DND-41 (cell line): ENCODE measurements around the gene ABCD3.
A peak's percentile ranks its signal among the peaks of the same experiment; 100 is the strongest.

Experiments
- ATAC-seq: fragments of 200-7000 bp; cut with Tn5 transposase; 3 replicates; pipeline ENCODE4 v1.9.1; 2021; ENCODE audit warnings: low read depth; ENCODE audit not compliant: insufficient read depth
- DNase-seq: peaks from one replicate; pipeline ENCODE4 v3.0.0-alpha.2; 2020
- H2AFZ ChIP-seq: 2 replicates; pipeline ENCODE4 v1.6.0; 2012; ENCODE audit warnings: low read depth, low read length
- H3K27ac ChIP-seq: 2 replicates; pipeline ENCODE4 v1.5.1; 2012; ENCODE audit warnings: low read length, inconsistent platforms
- H3K27me3 ChIP-seq: fragments of 200-600 bp; sonication (generic); 2 replicates; pipeline ENCODE4 v1.6.0; 2012; ENCODE audit warnings: low read length, mild to moderate bottlenecking, inconsistent platforms; ENCODE audit not compliant: insufficient read depth, poor library complexity
- H3K36me3 ChIP-seq: 2 replicates; pipeline ENCODE4 v1.5.1; 2012; ENCODE audit warnings: low read length, inconsistent platforms; ENCODE audit not compliant: insufficient read depth
- H3K4me1 ChIP-seq: 2 replicates; pipeline ENCODE4 v1.5.1; 2012; ENCODE audit warnings: mild to moderate bottlenecking, low read length; ENCODE audit not compliant: insufficient read depth
- H3K4me2 ChIP-seq: 2 replicates; pipeline ENCODE4 v1.6.0; 2012; ENCODE audit warnings: mild to moderate bottlenecking, moderate library complexity, low read length, inconsistent platforms; ENCODE audit not compliant: insufficient read depth
- H3K4me3 ChIP-seq, 2 experiments: fragments of 200-600 bp in 1 of 2; shearing (Covaris generic) in 1 of 2; 2 replicates each; pipeline ENCODE4 v1.5.1; 2012 to 2016; ENCODE audit warnings: inconsistent platforms in 2 of 2, low read length in 2 of 2, mild to moderate bottlenecking in 2 of 2, low read depth in 1 of 2, moderate library complexity in 1 of 2
- H3K79me2 ChIP-seq: 2 replicates; pipeline ENCODE4 v1.6.0; 2012; ENCODE audit warnings: low read length, inconsistent platforms; ENCODE audit not compliant: insufficient read depth
- H3K9ac ChIP-seq: 2 replicates; pipeline ENCODE4 v1.6.0; 2012; ENCODE audit warnings: low read depth, mild to moderate bottlenecking, inconsistent platforms, low read length, moderate library complexity
- H3K9me3 ChIP-seq: 2 replicates; pipeline ENCODE4 v1.5.1; 2012; ENCODE audit warnings: low read length, moderate library complexity, mild to moderate bottlenecking, inconsistent platforms; ENCODE audit not compliant: insufficient read depth, severe bottlenecking
- H4K20me1 ChIP-seq: 2 replicates; pipeline ENCODE4 v1.6.0; 2012; ENCODE audit warnings: low read length; ENCODE audit not compliant: insufficient read depth
- CTCF ChIP-seq: IDR thresholded peaks from 2 replicates; pipeline ENCODE4 v1.5.1; 2012; ENCODE audit warnings: borderline replicate concordance, low read length, moderate library complexity, mild to moderate bottlenecking; ENCODE audit not compliant: poor library complexity, severe bottlenecking; ENCODE audit errors: extremely low read depth
- EZH2 ChIP-seq: IDR thresholded peaks from 3 replicates; pipeline ENCODE4 v1.6.1; 2012; ENCODE audit warnings: borderline replicate concordance, low read depth, mild to moderate bottlenecking, moderate library complexity, low read length, inconsistent platforms; ENCODE audit not compliant: severe bottlenecking

Gene ABCD3

GRCh38 chr1:94519351-94519750, 101.2 kb downstream of the ABCD3 start:
- Histone ChIP-seq H3K79me2 (no peaks in the 10 kb centered on the region), H3K27ac (no peak overlapping the region), H3K4me2 (no peak overlapping the region), H3K27me3 (no peaks in the 10 kb centered on the region), H3K9ac (no peak overlapping the region), H4K20me1 (no peaks in the 10 kb centered on the region), H3K36me3 (peaks cover 29% of the 10 kb centered on the region; the same call in 1 of the 2 replicates), H2AFZ (no peak overlapping the region), H3K4me1 (no peaks in the 10 kb centered on the region), H3K9me3 (no peaks in the 10 kb centered on the region), H3K4me3 (no peak overlapping the region)
- TF ChIP-seq CTCF, result no peak
- TF ChIP-seq EZH2, result no peak
- ATAC-seq (no peak), DNase-seq (no peak)

DNA sequence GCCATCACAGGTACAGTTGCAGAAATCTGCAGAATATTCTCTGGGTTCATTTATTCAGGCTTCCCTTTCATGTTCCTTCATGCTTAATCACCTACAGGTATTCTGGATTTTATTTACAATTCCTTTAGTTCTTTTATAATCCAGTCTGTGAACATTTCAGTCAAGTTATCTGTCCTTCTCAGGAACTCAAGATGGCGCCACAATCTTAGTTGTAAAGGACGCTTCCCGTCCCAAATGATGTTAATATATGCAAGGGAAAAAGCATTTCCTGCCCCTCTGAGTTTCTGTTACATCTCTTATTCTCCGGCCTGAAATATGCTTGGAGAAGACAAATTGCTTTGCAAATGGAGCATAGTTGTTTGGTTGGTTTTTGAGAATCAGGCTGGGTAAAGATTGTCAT, 104.1 kb downstream of the ABCD3 start:
- Histone ChIP-seq H2AFZ (no peak overlapping the region), H3K9me3 (no peaks in the 10 kb centered on the region), H4K20me1 (no peaks in the 10 kb centered on the region), H3K27me3 (no peaks in the 10 kb centered on the region), H3K27ac (no peak overlapping the region), H3K4me3 (no peak overlapping the region), H3K4me2 (no peak overlapping the region), H3K79me2 (no peaks in the 10 kb centered on the region), H3K4me1 (no peaks in the 10 kb centered on the region), H3K36me3 (peaks cover 14% of the 10 kb centered on the region; the same call in 1 of the 2 replicates), H3K9ac (no peak overlapping the region)
- ATAC-seq (peak; percentile 69), DNase-seq (peak; percentile 33)
- TF ChIP-seq CTCF, result peak; percentile 64
- TF ChIP-seq EZH2, result no peak

DNA sequence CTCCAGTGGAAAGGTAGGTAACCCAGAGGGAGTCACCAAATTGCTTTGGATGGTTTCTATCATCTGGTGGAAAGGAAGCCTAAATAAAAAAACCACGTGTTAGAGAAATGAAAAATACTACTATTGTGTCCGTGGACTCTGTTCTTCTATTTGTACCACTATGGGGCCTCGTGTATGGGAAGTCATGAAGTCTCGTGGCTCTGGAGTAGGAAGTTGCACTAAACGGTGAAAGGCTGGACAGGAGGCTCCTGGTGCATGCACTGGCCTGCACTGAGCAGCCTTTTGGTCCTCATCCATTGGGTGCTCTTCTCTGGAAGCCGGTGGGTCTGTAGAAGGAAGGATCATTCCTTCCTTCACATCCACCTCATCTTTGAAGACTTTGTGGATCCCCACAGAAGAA, 106.3 kb downstream of the ABCD3 start:
- H3K27ac ChIP-seq, result no peak overlapping the region
- DNase-seq (no peak), ATAC-seq (no peak)
- no peak overlapping the region for H3K9ac ChIP-seq
- H3K27me3 ChIP-seq, result no peaks in the 10 kb centered on the region
- TF ChIP-seq CTCF, result no peak
- no peak for TF ChIP-seq EZH2
- H3K79me2 ChIP-seq, result no peaks in the 10 kb centered on the region
- H3K36me3 ChIP-seq, result no peaks in the 10 kb centered on the region
- no peak overlapping the region for H2AFZ ChIP-seq
- no peaks in the 10 kb centered on the region for H4K20me1 ChIP-seq
- no peaks in the 10 kb centered on the region for H3K4me1 ChIP-seq
- H3K9me3 ChIP-seq, result no peaks in the 10 kb centered on the region
- no peak overlapping the region for H3K4me3 ChIP-seq
- no peak overlapping the region for H3K4me2 ChIP-seq
